ENCODE results near the gene SAFB2. TPM values are rescaled to one million over a fixed set of nuclear protein-coding genes. Genes with fewer than 3 reads are reported as not detected.

SAFB2 gene
- total and polyA plus RNA-seq, 9 of the 15 experiments (the other 6 are each of a cell fraction or from before 2014, with no cell fraction given), result 4.5 to 103 (median 47.3) TPM

DNA sequence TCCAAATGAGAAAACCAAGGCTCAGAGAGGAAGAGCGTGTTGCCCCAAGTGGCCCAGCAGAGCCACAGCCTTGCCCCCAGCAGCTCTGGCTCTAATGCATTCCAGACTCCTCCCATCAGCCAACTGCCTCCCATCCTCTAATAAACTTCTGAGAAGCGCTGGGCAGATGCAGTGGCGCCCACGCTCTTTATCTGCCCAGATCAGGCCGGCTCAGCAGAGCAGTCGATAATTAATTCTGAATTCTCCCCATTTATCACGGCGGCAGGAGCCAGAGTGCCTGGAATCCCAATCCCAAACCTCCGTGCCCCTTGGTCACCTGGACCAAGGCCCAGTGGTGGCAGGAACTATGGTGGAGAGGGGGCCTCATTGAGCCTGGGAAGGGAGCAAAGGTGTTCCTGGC, 68.7 kb downstream of the SAFB2 start:
- no peak for DNase-seq (ENCODE audit: extremely low read depth in 1 of 4, low spot score in 3 of 4)
- no peak overlapping the region for H3K4me2 ChIP-seq (ENCODE audit: insufficient read depth, low read length)
- no peak overlapping the region for H3K27ac ChIP-seq (ENCODE audit: extremely low read depth, low read depth, low read length)
- no peak for ATAC-seq
- BruUV-seq (replicated peaks), result no TSS peak
- H3K9ac ChIP-seq (ENCODE audit: insufficient read depth in 1 of 2, low read depth in 2 of 2, low read length in 2 of 2), result no peak overlapping the region
- peaks cover 0 to 3% of the 10 kb centered on the region in 2 experiments; a peak in 2 of 5 replicates for H3K4me1 ChIP-seq (replicated peaks in 1 of 2; ENCODE audit: control insufficient read depth in 2 of 2, insufficient read depth in 2 of 2, low read length in 2 of 2)
- no peak overlapping the region for H3K4me3 ChIP-seq
- H3K27me3 ChIP-seq (ENCODE audit: control insufficient read depth in 2 of 2, insufficient read depth in 2 of 2, low read length in 2 of 2), result peaks cover 18 to 39% of the 10 kb centered on the region in 2 experiments; a peak in 3 of 5 replicates
- no peak overlapping the region for H2AFZ ChIP-seq (ENCODE audit: low read depth, low read length)
- no peaks in the 10 kb centered on the region for H3K9me1 ChIP-seq (ENCODE audit: control insufficient read depth, insufficient read depth, low read length)
- no peaks in the 10 kb centered on the region for H4K20me1 ChIP-seq (replicated peaks; ENCODE audit: control insufficient read depth, insufficient read depth, low read length)
- no peaks in the 10 kb centered on the region for H3K79me2 ChIP-seq (ENCODE audit: control insufficient read depth, insufficient read depth, low read length)
- POLR2A ChIA-PET, result no interaction called here
- no peak for FAIRE-seq
- CTCF ChIA-PET (ENCODE audit: low intra/inter-chr PET ratio), result no interaction called here
- H3K9me3 ChIP-seq (replicated peaks; ENCODE audit: control insufficient read depth, insufficient read depth, low read depth, low read length), result no peaks in the 10 kb centered on the region
- intact Hi-C loops (cut with micrococcal nuclease) (no loop called here), in situ Hi-C loops (cut with MboI) (no loop called here)
- WGBS (ENCODE audit: insufficient coverage, low coverage, missing lambda C conversion rate), result 5% methylated on average over 9 of the region's 9 CpGs
- TF ChIP-seq LARP7 (IDR thresholded peaks at IDR 0.05) (no peak), EGR1 (conservative IDR thresholded peaks at IDR 0.05) (0 out of 2 replicates have a peak, but pooled peaks have one; percentile 21)
- H3K36me3 ChIP-seq (ENCODE audit: control insufficient read depth, insufficient read depth, low read length), result no peaks in the 10 kb centered on the region

DNA sequence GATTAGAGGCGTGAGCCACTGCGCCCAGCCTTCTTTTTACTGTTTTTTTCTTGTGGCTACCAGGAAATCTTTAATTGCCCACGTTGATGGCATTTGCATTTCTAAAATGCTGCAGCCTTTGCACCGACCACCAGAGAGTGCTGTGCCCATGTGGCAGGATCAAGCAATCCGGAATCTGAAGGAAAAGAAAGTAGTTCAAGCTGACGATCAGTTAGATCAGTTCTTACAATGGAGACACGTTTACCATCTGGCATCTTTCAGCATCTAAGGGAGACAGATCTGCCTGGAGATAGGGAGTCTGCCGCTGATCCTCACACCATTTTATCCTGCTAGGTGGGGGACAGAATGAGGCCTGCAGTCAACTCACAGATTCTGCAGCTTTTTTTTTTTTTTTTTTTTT, 74.7 kb downstream of the SAFB2 start:
- Histone ChIP-seq H3K36me3 (ENCODE audit: control insufficient read depth, insufficient read depth, low read length) (no peaks in the 10 kb centered on the region), H3K9me1 (ENCODE audit: control insufficient read depth, insufficient read depth, low read length) (no peaks in the 10 kb centered on the region), H3K4me1 (replicated peaks in 1 of 2; ENCODE audit: control insufficient read depth in 2 of 2, insufficient read depth in 2 of 2, low read length in 2 of 2) (no peaks in the 10 kb centered on the region), H3K27ac (ENCODE audit: extremely low read depth, low read depth, low read length) (no peak overlapping the region), H3K4me3 (no peak overlapping the region), H3K9ac (ENCODE audit: insufficient read depth in 1 of 2, low read depth in 2 of 2, low read length in 2 of 2) (no peak overlapping the region), H4K20me1 (replicated peaks; ENCODE audit: control insufficient read depth, insufficient read depth, low read length) (no peaks in the 10 kb centered on the region), H3K27me3 (ENCODE audit: control insufficient read depth in 2 of 2, insufficient read depth in 2 of 2, low read length in 2 of 2) (peaks cover 7 to 14% of the 10 kb centered on the region in 2 experiments; a peak in 2 of 5 replicates), H3K4me2 (ENCODE audit: insufficient read depth, low read length) (no peak overlapping the region), H2AFZ (ENCODE audit: low read depth, low read length) (no peak overlapping the region), H3K9me3 (replicated peaks; ENCODE audit: control insufficient read depth, insufficient read depth, low read depth, low read length) (no peaks in the 10 kb centered on the region), H3K79me2 (ENCODE audit: control insufficient read depth, insufficient read depth, low read length) (no peaks in the 10 kb centered on the region)
- POLR2A ChIA-PET, result interaction anchor here (0.8 to 1.9 kb wide), 5 partner anchors 10 to 203 kb away, joined by 4 to 8 read pairs (median 6); partner anchors contain the start of gene RPL36
- peak; percentile 71 for FAIRE-seq
- peak; percentile 46 to 60 (median 51) for DNase-seq (ENCODE audit: extremely low read depth in 1 of 4, low spot score in 3 of 4)
- CTCF ChIA-PET (ENCODE audit: low intra/inter-chr PET ratio), result no interaction called here
- 0% methylated on average over 7 of the region's 8 CpGs for WGBS (ENCODE audit: insufficient coverage, low coverage, missing lambda C conversion rate)
- no TSS peak for BruUV-seq (replicated peaks)
- in situ Hi-C loops (cut with MboI) (no loop called here), intact Hi-C loops (cut with micrococcal nuclease) (loop anchor here (2.0 kb wide), 1 partner anchor 139 kb away; no protein-coding TSS in a partner anchor)
- peak; percentile 73 for ATAC-seq
- TF ChIP-seq CC2D1A (IDR thresholded peaks at IDR 0.05), result peak; percentile 36; the same call in 1 of the 2 replicates
- no peak for TF ChIP-seq ETV1 (tag; conservative IDR thresholded peaks at IDR 0.05; ENCODE audit: low read depth)
- TF ChIP-seq, protein P1, sequence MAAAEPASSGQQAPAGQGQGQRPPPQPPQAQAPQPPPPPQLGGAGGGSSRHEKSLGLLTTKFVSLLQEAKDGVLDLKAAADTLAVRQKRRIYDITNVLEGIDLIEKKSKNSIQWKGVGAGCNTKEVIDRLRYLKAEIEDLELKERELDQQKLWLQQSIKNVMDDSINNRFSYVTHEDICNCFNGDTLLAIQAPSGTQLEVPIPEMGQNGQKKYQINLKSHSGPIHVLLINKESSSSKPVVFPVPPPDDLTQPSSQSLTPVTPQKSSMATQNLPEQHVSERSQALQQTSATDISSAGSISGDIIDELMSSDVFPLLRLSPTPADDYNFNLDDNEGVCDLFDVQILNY (CRISPR knock-in tag; IDR thresholded peaks at IDR 0.05), result no peak
- peak; percentile 52 for TF ChIP-seq SMC3 (conservative IDR thresholded peaks at IDR 0.05; ENCODE audit: insufficient read depth, low read depth, low read length)
- TF ChIP-seq, protein P2, sequence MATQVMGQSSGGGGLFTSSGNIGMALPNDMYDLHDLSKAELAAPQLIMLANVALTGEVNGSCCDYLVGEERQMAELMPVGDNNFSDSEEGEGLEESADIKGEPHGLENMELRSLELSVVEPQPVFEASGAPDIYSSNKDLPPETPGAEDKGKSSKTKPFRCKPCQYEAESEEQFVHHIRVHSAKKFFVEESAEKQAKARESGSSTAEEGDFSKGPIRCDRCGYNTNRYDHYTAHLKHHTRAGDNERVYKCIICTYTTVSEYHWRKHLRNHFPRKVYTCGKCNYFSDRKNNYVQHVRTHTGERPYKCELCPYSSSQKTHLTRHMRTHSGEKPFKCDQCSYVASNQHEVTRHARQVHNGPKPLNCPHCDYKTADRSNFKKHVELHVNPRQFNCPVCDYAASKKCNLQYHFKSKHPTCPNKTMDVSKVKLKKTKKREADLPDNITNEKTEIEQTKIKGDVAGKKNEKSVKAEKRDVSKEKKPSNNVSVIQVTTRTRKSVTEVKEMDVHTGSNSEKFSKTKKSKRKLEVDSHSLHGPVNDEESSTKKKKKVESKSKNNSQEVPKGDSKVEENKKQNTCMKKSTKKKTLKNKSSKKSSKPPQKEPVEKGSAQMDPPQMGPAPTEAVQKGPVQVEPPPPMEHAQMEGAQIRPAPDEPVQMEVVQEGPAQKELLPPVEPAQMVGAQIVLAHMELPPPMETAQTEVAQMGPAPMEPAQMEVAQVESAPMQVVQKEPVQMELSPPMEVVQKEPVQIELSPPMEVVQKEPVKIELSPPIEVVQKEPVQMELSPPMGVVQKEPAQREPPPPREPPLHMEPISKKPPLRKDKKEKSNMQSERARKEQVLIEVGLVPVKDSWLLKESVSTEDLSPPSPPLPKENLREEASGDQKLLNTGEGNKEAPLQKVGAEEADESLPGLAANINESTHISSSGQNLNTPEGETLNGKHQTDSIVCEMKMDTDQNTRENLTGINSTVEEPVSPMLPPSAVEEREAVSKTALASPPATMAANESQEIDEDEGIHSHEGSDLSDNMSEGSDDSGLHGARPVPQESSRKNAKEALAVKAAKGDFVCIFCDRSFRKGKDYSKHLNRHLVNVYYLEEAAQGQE (IDR thresholded peaks at IDR 0.05; ENCODE audit: borderline replicate concordance), result peak; percentile 59; the same call in 1 of the 2 replicates
- TF ChIP-seq, protein P2 (CRISPR knock-in tag; IDR thresholded peaks at IDR 0.05; ENCODE audit: low read depth), result no peak

All from K562 (cell line).